ENCODE data around the gene DGKG. TPM values are rescaled to one million over a fixed set of nuclear protein-coding genes. Genes with fewer than 3 reads are reported as not detected.
A peak's percentile ranks its signal among the peaks of the same experiment; 100 is the strongest.

The DGKG gene
- total RNA-seq, 1 experiment from 2014 or later: 45.2 TPM

DNA sequence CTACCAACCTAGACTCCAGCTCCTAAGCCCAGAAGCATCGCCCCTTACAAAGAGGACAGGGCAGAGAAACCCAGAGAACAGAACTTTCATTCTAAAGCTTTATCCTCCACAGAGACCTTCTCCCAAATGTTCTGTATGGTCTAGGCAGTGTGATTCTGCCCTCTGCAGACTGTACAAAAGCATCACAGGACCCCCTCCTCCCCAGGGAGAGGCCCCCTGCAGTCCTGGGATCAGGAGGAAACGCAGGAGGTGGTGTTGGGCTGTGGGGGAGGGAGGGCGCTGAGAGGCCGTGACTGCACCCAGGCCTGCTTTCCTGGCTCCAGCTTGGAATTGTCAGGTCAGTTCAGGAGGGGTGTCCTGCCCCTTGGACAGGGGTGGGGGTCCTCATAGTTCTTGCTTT, 101.3 kb downstream of the DGKG start:
- ChIA-PET CTCF (interaction anchor here (0.5 to 2.0 kb wide), 6 partner anchors 18 to 281 kb away, joined by 3 to 6 read pairs (median 3); no protein-coding TSS in a partner anchor), POLR2A (ENCODE audit: low non-redundant PET) (no interaction called here)
- no TSS peak for BruUV-seq (replicated peaks)
- DNase-seq (ENCODE audit: low spot score): peak; percentile 61
- H3K36me3 ChIP-seq (ENCODE audit: insufficient read depth, low read length, poor library complexity, severe bottlenecking): no peaks in the 10 kb centered on the region
- TF ChIP-seq EZH2 (IDR thresholded peaks at IDR 0.05; ENCODE audit: borderline replicate concordance, low read depth, low read length, poor library complexity, severe bottlenecking): no peak
- TF ChIP-seq, protein P1, sequence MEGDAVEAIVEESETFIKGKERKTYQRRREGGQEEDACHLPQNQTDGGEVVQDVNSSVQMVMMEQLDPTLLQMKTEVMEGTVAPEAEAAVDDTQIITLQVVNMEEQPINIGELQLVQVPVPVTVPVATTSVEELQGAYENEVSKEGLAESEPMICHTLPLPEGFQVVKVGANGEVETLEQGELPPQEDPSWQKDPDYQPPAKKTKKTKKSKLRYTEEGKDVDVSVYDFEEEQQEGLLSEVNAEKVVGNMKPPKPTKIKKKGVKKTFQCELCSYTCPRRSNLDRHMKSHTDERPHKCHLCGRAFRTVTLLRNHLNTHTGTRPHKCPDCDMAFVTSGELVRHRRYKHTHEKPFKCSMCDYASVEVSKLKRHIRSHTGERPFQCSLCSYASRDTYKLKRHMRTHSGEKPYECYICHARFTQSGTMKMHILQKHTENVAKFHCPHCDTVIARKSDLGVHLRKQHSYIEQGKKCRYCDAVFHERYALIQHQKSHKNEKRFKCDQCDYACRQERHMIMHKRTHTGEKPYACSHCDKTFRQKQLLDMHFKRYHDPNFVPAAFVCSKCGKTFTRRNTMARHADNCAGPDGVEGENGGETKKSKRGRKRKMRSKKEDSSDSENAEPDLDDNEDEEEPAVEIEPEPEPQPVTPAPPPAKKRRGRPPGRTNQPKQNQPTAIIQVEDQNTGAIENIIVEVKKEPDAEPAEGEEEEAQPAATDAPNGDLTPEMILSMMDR (conservative IDR thresholded peaks at IDR 0.05; ENCODE audit: low read depth, low read length): peak; percentile 29; the same call in 1 of the 2 replicates
- intact Hi-C loops (cut with micrococcal nuclease; ENCODE audit: unreplicated experiment): loop anchor here (5.0 kb wide), 1 partner anchor 278 kb away; no protein-coding TSS in a partner anchor
- no peaks in the 10 kb centered on the region for H3K27me3 ChIP-seq (replicated peaks; ENCODE audit: insufficient read depth, low read depth, low read length, poor library complexity)
- no peak overlapping the region for H3K4me3 ChIP-seq (ENCODE audit: low read depth, low read length, poor library complexity, severe bottlenecking)
- no peaks in the 10 kb centered on the region for H3K9me3 ChIP-seq (ENCODE audit: low read depth, low read length, poor library complexity, severe bottlenecking)
- peaks cover 18% of the 10 kb centered on the region for H3K4me1 ChIP-seq (ENCODE audit: insufficient read depth, low read length, poor library complexity, severe bottlenecking)
- no peak overlapping the region for H3K27ac ChIP-seq (ENCODE audit: low read depth, low read length, poor library complexity, severe bottlenecking)

DNA sequence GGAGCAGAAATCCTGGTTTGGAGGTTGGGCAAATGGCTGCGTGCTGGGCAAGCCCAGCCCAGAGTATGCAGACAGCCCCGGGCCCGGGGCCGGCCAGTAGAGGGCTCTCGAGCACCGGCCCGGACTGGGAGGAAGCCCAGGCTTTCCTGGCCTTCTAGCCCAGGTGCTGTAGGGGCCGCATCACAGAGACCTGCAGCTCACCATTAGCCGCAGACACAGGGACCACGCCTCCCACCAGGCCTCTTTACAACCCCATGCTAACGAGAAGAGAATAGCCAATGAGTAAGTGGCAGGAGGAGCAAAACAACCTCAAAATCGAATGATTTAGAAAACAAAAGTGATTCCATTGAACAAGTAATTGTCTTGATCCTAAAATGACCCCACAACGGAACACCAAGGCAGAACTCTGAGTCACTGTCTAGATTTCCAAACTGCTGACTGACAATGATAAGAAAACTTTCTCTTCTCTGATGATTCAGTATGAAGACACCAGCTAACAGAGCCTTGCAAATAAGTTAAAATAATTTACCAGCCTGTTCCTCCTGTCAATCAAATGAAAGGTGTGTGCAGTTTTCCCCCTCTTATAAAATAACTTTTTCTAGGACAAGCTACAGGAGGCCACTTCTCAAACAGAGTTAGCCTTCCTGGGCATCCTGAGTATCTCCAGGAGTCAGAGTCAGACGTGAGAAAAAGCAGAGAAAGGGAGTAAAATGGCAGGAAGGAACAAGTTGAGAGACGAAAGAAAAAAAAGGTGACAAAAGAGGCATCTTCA, 102.2 kb downstream of the DGKG start:
- Histone ChIP-seq H3K9me3 (ENCODE audit: low read depth, low read length, poor library complexity, severe bottlenecking) (no peaks in the 10 kb centered on the region), H3K4me3 (ENCODE audit: low read depth, low read length, poor library complexity, severe bottlenecking) (no peak overlapping the region), H3K27me3 (replicated peaks; ENCODE audit: insufficient read depth, low read depth, low read length, poor library complexity) (no peaks in the 10 kb centered on the region), H3K36me3 (ENCODE audit: insufficient read depth, low read length, poor library complexity, severe bottlenecking) (no peaks in the 10 kb centered on the region), H3K4me1 (ENCODE audit: insufficient read depth, low read length, poor library complexity, severe bottlenecking) (peaks cover 18% of the 10 kb centered on the region), H3K27ac (ENCODE audit: low read depth, low read length, poor library complexity, severe bottlenecking) (no peak overlapping the region)
- ChIA-PET CTCF (interaction anchor here (0.5 to 2.0 kb wide), 4 partner anchors 18 to 278 kb away, joined by 3 to 6 read pairs (median 4); no protein-coding TSS in a partner anchor), POLR2A (ENCODE audit: low non-redundant PET) (no interaction called here)
- TF ChIP-seq EZH2 (IDR thresholded peaks at IDR 0.05; ENCODE audit: borderline replicate concordance, low read depth, low read length, poor library complexity, severe bottlenecking): no peak
- TF ChIP-seq, protein P1 (conservative IDR thresholded peaks at IDR 0.05; ENCODE audit: low read depth, low read length): peak; percentile 92
- peak; percentile 68 for DNase-seq (ENCODE audit: low spot score)
- intact Hi-C loops (cut with micrococcal nuclease; ENCODE audit: unreplicated experiment): loop anchor here (1.0 to 5.0 kb wide), 2 partner anchors 277 to 281 kb away; no protein-coding TSS in a partner anchor
- BruUV-seq (replicated peaks): no TSS peak

DNA sequence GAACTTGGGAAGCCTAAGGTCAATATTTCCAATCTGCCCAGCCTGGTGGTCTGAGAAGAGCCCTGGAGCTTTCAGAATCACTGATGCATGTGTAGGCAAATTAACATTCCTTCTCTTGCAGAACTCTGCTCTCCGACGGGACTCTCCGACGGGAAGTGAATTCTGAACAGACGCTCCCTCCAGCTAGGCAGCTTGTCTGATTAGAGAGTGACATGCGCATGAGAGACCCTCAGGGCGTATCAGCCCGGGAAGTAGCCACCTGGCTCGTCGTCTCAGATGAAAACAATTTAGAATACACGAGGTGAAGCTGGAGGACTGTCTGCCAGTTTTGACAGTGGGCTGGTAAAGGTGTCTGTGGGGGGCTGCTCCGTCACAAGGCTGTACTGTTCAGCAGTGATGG, 103.1 kb downstream of the DGKG start:
- intact Hi-C loops (cut with micrococcal nuclease; ENCODE audit: unreplicated experiment): loop anchor here (1.0 kb wide), 1 partner anchor 281 kb away; no protein-coding TSS in a partner anchor
- no peaks in the 10 kb centered on the region for H3K9me3 ChIP-seq (ENCODE audit: low read depth, low read length, poor library complexity, severe bottlenecking)
- no peak for TF ChIP-seq EZH2 (IDR thresholded peaks at IDR 0.05; ENCODE audit: borderline replicate concordance, low read depth, low read length, poor library complexity, severe bottlenecking)
- TF ChIP-seq, protein P1 (conservative IDR thresholded peaks at IDR 0.05; ENCODE audit: low read depth, low read length): no peak

More for the DNA sequence above, 103.1 kb downstream of the DGKG start:
- ChIA-PET CTCF (interaction anchor here (0.6 kb wide), 1 partner anchor 13 kb away, joined by 3 read pairs; no protein-coding TSS in a partner anchor), POLR2A (ENCODE audit: low non-redundant PET) (no interaction called here)
- Histone ChIP-seq H3K4me1 (ENCODE audit: insufficient read depth, low read length, poor library complexity, severe bottlenecking) (peaks cover 18% of the 10 kb centered on the region), H3K36me3 (ENCODE audit: insufficient read depth, low read length, poor library complexity, severe bottlenecking) (no peaks in the 10 kb centered on the region), H3K4me3 (ENCODE audit: low read depth, low read length, poor library complexity, severe bottlenecking) (no peak overlapping the region), H3K27ac (ENCODE audit: low read depth, low read length, poor library complexity, severe bottlenecking) (no peak overlapping the region), H3K27me3 (replicated peaks; ENCODE audit: insufficient read depth, low read depth, low read length, poor library complexity) (no peaks in the 10 kb centered on the region)
- BruUV-seq (replicated peaks): no TSS peak
- DNase-seq (ENCODE audit: low spot score): no peak

Data from A673 (cell line).